LNCAP (cell line): ENCODE data around the gene ERC1.

ENCODE experiments used
- CTCF ChIP-seq: fragments of 450-650 bp; IDR thresholded peaks from 2 replicates; pipeline ENCODE4 v1.5.1; 2017; ENCODE audit warnings: mild to moderate bottlenecking

Gene ERC1

GRCh38 chr12:969821-970220, 21.2 kb upstream of the ERC1 start:
- TF ChIP-seq CTCF = no peak

GRCh38 chr12:971991-972390, 19.0 kb upstream of the ERC1 start:
- no peak for TF ChIP-seq CTCF

DNA sequence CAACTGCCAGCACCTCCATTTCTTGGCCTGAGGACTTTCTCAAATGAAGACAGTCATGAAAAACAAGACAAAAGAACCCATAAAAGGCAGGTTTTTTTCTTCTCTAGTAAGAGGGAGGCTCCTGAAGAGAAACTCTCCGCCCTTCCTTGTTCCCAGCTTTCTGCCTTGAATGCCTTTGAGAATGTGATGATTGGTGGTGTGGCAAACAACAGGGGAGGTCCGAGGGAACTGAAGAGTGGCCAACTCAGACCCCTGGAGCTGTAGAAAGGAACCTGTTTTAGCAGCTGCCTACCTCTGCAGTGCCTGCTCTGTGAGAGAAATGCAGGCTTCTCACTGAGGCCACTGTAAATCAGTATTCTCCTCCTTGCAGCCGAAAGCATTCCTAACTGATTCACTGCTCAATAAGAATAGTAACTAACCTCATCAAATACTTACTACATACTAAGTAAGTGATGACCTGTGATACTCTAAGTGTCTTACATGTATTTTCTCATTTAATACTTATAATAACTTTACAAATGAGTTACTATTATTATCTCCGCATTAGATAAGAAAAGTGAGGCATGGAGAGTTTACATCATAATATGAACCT, 16.7 kb upstream of the ERC1 start:
- TF ChIP-seq CTCF = no peak

DNA sequence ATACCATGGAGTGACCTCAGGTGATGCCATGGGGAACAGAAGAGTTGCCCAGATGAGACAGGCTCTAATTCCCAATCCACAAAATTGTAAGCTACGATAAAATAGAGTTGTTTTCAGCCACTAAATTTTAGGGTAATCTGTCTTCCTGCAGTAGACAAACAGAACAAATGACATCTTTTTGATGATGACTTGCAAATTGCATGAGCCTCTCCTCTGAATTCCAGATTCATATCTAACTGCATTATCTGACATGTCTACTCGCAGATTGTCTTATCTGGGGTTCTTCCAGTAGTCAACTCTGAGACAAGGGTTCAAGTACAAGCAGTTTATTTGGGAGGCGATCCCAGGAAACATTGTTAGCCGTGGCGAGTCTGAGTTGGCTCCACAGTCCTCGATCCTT, 14.4 kb upstream of the ERC1 start:
- no peak for TF ChIP-seq CTCF

GRCh38 chr12:977156-977555, 13.9 kb upstream of the ERC1 start:
- no peak for TF ChIP-seq CTCF

DNA sequence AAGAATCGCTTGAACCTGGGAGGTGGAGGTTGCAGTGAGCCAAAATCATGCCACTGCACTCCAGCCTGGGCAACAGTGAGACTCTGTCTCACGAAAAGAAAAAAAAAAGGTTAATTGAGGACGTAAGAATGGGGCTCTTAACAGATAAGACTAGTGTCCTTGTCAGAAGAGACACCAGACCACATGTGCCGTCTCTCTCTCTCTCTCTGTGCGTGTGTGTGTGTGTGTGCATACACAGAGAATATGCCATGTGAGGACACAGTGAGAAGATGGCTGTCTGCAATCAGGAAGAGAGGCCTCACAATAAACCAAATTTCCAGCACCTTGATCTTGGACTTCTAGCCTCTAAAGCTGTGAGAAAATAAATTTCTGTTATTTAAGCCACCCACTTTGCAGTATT, 11.7 kb upstream of the ERC1 start:
- no peak for TF ChIP-seq CTCF

- TF ChIP-seq CTCF = no peak
Measured at GRCh38 chr12:981176-981828, 9.7 kb upstream of the ERC1 start.

- TF ChIP-seq CTCF = no peak
Measured at GRCh38 chr12:981961-982360, 9.1 kb upstream of the ERC1 start.
